ENCODE measurements around the gene ABCB9. TPM values are rescaled to one million over a fixed set of nuclear protein-coding genes. Genes with fewer than 3 reads are reported as not detected.

The ABCB9 gene
- total RNA-seq, 3 donors from 2014 or later = 0.96 to 8.6 (median 6.2) TPM

GRCh38 chr12:123010110-123010509 lies 43.8 kb upstream of the ABCB9 start:
- intact Hi-C loops (cut with DNase I; ENCODE audit: low total_unique reads) = loop anchor here (5.0 kb wide), 1 partner anchor 362 kb away; no protein-coding TSS in a partner anchor
- no peaks in the 10 kb centered on the region for H3K36me3 ChIP-seq
- no peaks in the 10 kb centered on the region for H3K9me3 ChIP-seq
- TF ChIP-seq POLR2AphosphoS5 (IDR thresholded peaks at IDR 0.05) (no peak), POLR2A (IDR thresholded peaks at IDR 0.05) (no peak), CTCF (IDR thresholded peaks at IDR 0.05) (no peak)
- H3K27ac ChIP-seq = no peak overlapping the region
- no peaks in the 10 kb centered on the region for H3K27me3 ChIP-seq
- DNase-seq (ENCODE audit: low spot score in 2 of 2) = no peak
- H3K4me3 ChIP-seq = no peak overlapping the region
- H3K4me1 ChIP-seq = no peaks in the 10 kb centered on the region

- no peak overlapping the region for H3K4me3 ChIP-seq
- H3K9me3 ChIP-seq = no peaks in the 10 kb centered on the region
- no peak overlapping the region for H3K27ac ChIP-seq
- no peaks in the 10 kb centered on the region for H3K27me3 ChIP-seq
- no peaks in the 10 kb centered on the region for H3K4me1 ChIP-seq
- TF ChIP-seq POLR2AphosphoS5 (IDR thresholded peaks at IDR 0.05) = no peak
- TF ChIP-seq CTCF (IDR thresholded peaks at IDR 0.05) = no peak
- no peak for TF ChIP-seq POLR2A (IDR thresholded peaks at IDR 0.05)
- DNase-seq (ENCODE audit: low spot score in 2 of 2) = no peak
- no peaks in the 10 kb centered on the region for H3K36me3 ChIP-seq
- intact Hi-C loops (cut with DNase I; ENCODE audit: low total_unique reads) = no loop called here
Measured at GRCh38 chr12:123006977-123007376, 40.7 kb upstream of the ABCB9 start.

- H3K27me3 ChIP-seq = no peaks in the 10 kb centered on the region
- no peak overlapping the region for H3K4me3 ChIP-seq
- no peak for DNase-seq (ENCODE audit: low spot score in 2 of 2)
- H3K9me3 ChIP-seq = no peaks in the 10 kb centered on the region
- H3K36me3 ChIP-seq = no peaks in the 10 kb centered on the region
- no peaks in the 10 kb centered on the region for H3K4me1 ChIP-seq
- no peak for TF ChIP-seq CTCF (IDR thresholded peaks at IDR 0.05)
- TF ChIP-seq POLR2A (IDR thresholded peaks at IDR 0.05) = no peak
- no peak for TF ChIP-seq POLR2AphosphoS5 (IDR thresholded peaks at IDR 0.05)
- intact Hi-C loops (cut with DNase I; ENCODE audit: low total_unique reads) = no loop called here
- H3K27ac ChIP-seq = no peak overlapping the region
Measured at GRCh38 chr12:123005081-123005626, 38.9 kb upstream of the ABCB9 start.

GRCh38 chr12:123004287-123004686 lies 38.0 kb upstream of the ABCB9 start:
- Histone ChIP-seq H3K27me3 (no peaks in the 10 kb centered on the region), H3K4me1 (no peaks in the 10 kb centered on the region), H3K9me3 (no peaks in the 10 kb centered on the region), H3K4me3 (no peak overlapping the region), H3K36me3 (no peaks in the 10 kb centered on the region), H3K27ac (no peak overlapping the region)
- intact Hi-C loops (cut with DNase I; ENCODE audit: low total_unique reads) = no loop called here
- TF ChIP-seq POLR2AphosphoS5 (IDR thresholded peaks at IDR 0.05) = no peak
- TF ChIP-seq POLR2A (IDR thresholded peaks at IDR 0.05) = no peak
- TF ChIP-seq CTCF (IDR thresholded peaks at IDR 0.05) = no peak
- no peak for DNase-seq (ENCODE audit: low spot score in 2 of 2)

- H3K27ac ChIP-seq = no peak overlapping the region
- no peaks in the 10 kb centered on the region for H3K27me3 ChIP-seq
- H3K4me1 ChIP-seq = no peaks in the 10 kb centered on the region
- TF ChIP-seq POLR2AphosphoS5 (IDR thresholded peaks at IDR 0.05) (no peak), POLR2A (IDR thresholded peaks at IDR 0.05) (no peak), CTCF (IDR thresholded peaks at IDR 0.05) (no peak)
- intact Hi-C loops (cut with DNase I; ENCODE audit: low total_unique reads) = no loop called here
- no peaks in the 10 kb centered on the region for H3K36me3 ChIP-seq
- H3K9me3 ChIP-seq = no peaks in the 10 kb centered on the region
- no peak for DNase-seq (ENCODE audit: low spot score in 2 of 2)
- no peak overlapping the region for H3K4me3 ChIP-seq
Measured at GRCh38 chr12:123003257-123003656, 37.0 kb upstream of the ABCB9 start.
